Karpas-422 (cell line): Measurements from ENCODE around the gene CFAP97D1. TPM values are rescaled to one million over a fixed set of nuclear protein-coding genes. Genes with fewer than 3 reads are reported as not detected.
A peak's percentile ranks its signal among the peaks of the same experiment; 100 is the strongest.
"Not testable (repeated sequence)": the region's sequence is repeated elsewhere in the genome, so short reads cannot be mapped to it uniquely, and the experiment has no call there.

Source experiments
- DNase-seq: peaks from one replicate; pipeline ENCODE4 v3.0.0-alpha.2; 2015
- H2AFZ ChIP-seq: fragments of 200-600 bp; sonication (generic); 2 replicates; pipeline ENCODE4 v1.6.1; 2014; ENCODE audit warnings: antibody characterized with exemption, low read length, mixed read lengths
- H3K27ac ChIP-seq: fragments of 200-600 bp; sonication (generic); 2 replicates; pipeline ENCODE4 v1.5.1; 2014; ENCODE audit warnings: mild to moderate bottlenecking, low read length, moderate library complexity
- H3K27me3 ChIP-seq: fragments of 200-600 bp; sonication (generic); 2 replicates; pipeline ENCODE4 v1.6.1; 2014; ENCODE audit warnings: low read length, mixed read lengths
- H3K36me3 ChIP-seq: fragments of 200-600 bp; sonication (generic); 2 replicates; pipeline ENCODE4 v1.6.1; 2014; ENCODE audit warnings: low read length, mixed read lengths; ENCODE audit not compliant: insufficient read depth
- H3K4me1 ChIP-seq: fragments of 200-600 bp; sonication (generic); 2 replicates; pipeline ENCODE4 v1.6.1; 2014; ENCODE audit warnings: mild to moderate bottlenecking, low read length, mixed read lengths
- H3K4me2 ChIP-seq: fragments of 200-600 bp; sonication (generic); 2 replicates; pipeline ENCODE4 v1.6.1; 2014; ENCODE audit warnings: low read length, low read depth, mild to moderate bottlenecking; ENCODE audit not compliant: poor library complexity, severe bottlenecking
- H3K4me3 ChIP-seq: fragments of 200-600 bp; sonication (generic); 2 replicates; pipeline ENCODE4 v1.5.1; 2014; ENCODE audit warnings: mild to moderate bottlenecking, antibody characterized with exemption, low read length, mixed read lengths
- H3K79me2 ChIP-seq: fragments of 200-600 bp; sonication (generic); 2 replicates; pipeline ENCODE4 v1.6.1; 2014; ENCODE audit warnings: mild to moderate bottlenecking, low read length, mixed read lengths
- H3K9ac ChIP-seq: fragments of 200-600 bp; sonication (generic); 2 replicates; pipeline ENCODE4 v1.6.0; 2014; ENCODE audit warnings: low read length
- H3K9me2 ChIP-seq: fragments of 200-600 bp; sonication (generic), shearing (Covaris generic); replicated peaks from 2 replicates; pipeline ENCODE4 v1.6.0; 2014; ENCODE audit warnings: mild to moderate bottlenecking, low read length, moderate library complexity; ENCODE audit not compliant: insufficient read depth
- H3K9me3 ChIP-seq: fragments of 300-700, 200-600 bp; sonication (generic); 2 replicates; pipeline ENCODE4 v1.6.1; 2014; ENCODE audit warnings: low read length, mixed read lengths
- H4K20me1 ChIP-seq: fragments of 200-600 bp; sonication (generic); 2 replicates; pipeline ENCODE4 v1.6.1; 2014; ENCODE audit warnings: mild to moderate bottlenecking, antibody characterized with exemption, low read length, low read depth; ENCODE audit not compliant: insufficient read depth
- total RNA-seq: library from RNA; depleted of rRNA; stranded (reverse); fragments of >200 nt; shearing (Covaris generic); gene quantifications from 2 replicates; pipeline ENCODE4 v1.2.3, GENCODE V29; 2014; ENCODE audit warnings: low replicate concordance

Gene CFAP97D1
- total RNA-seq, 1 experiment from 2014 or later: 1.1 TPM

DNA sequence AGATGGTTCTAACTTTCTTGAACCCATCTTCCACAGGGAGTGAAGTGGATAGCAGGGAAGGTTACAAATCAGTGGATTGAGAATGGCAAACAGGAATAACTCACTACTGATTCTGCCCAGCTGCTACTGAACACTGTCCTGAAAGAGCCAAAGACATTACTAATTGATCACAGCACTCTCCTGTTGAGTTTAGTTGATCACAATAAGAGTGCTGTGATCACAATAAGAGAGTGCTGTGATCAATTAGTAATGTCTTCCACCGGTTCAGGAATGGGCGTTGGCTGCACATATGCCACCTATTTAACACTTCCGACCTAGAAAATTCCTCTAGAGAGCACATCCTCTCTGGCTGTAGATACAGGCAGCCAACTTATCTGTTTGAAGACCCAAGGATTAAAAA is 11.4 kb downstream of the CFAP97D1 start:
- Histone ChIP-seq H3K4me2 (no peak overlapping the region), H4K20me1 (no peaks in the 10 kb centered on the region), H3K27me3 (no peaks in the 10 kb centered on the region), H3K4me1 (peaks cover 13% of the 10 kb centered on the region), H3K79me2 (no peaks in the 10 kb centered on the region), H3K9ac (no peak overlapping the region), H3K27ac (no peak overlapping the region), H2AFZ (peak overlapping the region; percentile 21; the same call in 1 of the 2 replicates), H3K9me3 (no peaks in the 10 kb centered on the region), H3K4me3 (no peak overlapping the region), H3K36me3 (no peaks in the 10 kb centered on the region), H3K9me2 (no peaks in the 10 kb centered on the region)
- peak; percentile 66 for DNase-seq

DNA sequence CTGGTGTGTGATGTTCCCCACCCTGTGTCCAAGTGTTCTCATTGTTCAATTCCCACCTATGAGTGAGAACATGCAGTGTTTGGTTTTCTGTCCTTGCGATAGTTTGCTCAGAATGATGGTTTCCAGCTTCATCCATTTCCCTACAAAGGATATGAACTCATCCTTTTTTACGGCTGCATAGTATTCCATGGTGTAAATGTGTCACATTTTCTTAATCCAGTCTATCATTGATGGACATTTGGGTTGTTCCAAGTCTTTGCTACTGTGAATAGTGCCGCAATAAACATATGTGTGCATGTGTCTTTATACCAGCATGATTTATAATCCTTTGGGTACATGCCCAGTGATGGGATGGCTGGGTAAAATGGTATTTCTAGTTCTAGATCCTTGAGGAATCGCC is 12.4 kb downstream of the CFAP97D1 start:
- DNase-seq, H3K9ac ChIP-seq, H4K20me1 ChIP-seq, H3K27ac ChIP-seq, H3K9me2 ChIP-seq, H3K4me1 ChIP-seq, H3K4me3 ChIP-seq, H3K36me3 ChIP-seq, H3K79me2 ChIP-seq, H3K4me2 ChIP-seq, H2AFZ ChIP-seq, H3K27me3 ChIP-seq, H3K9me3 ChIP-seq: not testable (repeated sequence)

DNA sequence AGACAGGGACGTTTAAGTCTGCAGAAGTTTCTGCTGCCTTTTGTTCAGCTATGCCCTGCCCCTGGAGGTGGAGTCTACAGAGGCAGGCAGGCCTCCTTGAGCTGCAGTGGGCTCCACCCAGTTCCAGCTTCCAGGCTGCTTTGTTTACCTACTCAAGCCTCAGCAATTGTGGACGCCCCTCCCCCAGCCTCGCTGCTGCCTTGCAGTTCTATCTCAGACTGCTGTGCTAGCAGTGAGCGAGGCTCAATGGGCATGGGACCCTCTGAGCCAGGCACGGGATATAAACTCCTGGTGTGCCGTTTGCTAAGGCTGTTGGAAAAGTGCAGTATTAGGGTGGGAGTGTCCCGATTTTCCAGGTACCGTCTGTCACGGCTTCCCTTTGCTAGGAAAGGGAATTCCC is 17.8 kb downstream of the CFAP97D1 start:
- H2AFZ ChIP-seq, H3K27me3 ChIP-seq, H4K20me1 ChIP-seq, H3K79me2 ChIP-seq, H3K4me2 ChIP-seq, H3K9ac ChIP-seq, H3K9me2 ChIP-seq, H3K4me3 ChIP-seq, H3K4me1 ChIP-seq, H3K36me3 ChIP-seq, DNase-seq, H3K9me3 ChIP-seq, H3K27ac ChIP-seq: not testable (repeated sequence)

DNA sequence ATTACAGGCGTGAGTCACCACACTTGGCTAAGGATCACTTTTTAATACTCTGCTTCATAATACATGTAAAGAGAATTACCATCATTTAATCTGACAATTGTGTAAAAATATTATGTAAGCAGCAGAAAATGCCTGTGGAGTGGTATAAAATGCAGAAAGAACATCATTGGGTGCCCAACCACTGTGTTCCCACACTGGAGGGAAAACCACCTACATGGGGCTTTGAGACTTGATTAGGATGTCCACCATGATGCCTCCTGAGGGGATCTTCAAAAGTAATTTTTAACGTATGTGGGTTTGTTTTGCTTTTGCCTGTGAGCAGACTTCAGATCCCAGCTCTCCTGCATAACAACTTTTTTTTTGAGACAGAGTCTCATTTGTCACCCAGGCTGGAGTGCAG is 18.8 kb downstream of the CFAP97D1 start:
- Histone ChIP-seq H3K4me1 (no peaks in the 10 kb centered on the region), H3K9ac (no peak overlapping the region), H3K9me3 (no peaks in the 10 kb centered on the region), H3K4me3 (no peak overlapping the region), H2AFZ (no peak overlapping the region), H3K79me2 (no peaks in the 10 kb centered on the region), H3K27me3 (no peaks in the 10 kb centered on the region), H4K20me1 (no peaks in the 10 kb centered on the region), H3K27ac (no peak overlapping the region), H3K9me2 (no peaks in the 10 kb centered on the region), H3K36me3 (no peaks in the 10 kb centered on the region), H3K4me2 (no peak overlapping the region)
- DNase-seq: no peak

DNA sequence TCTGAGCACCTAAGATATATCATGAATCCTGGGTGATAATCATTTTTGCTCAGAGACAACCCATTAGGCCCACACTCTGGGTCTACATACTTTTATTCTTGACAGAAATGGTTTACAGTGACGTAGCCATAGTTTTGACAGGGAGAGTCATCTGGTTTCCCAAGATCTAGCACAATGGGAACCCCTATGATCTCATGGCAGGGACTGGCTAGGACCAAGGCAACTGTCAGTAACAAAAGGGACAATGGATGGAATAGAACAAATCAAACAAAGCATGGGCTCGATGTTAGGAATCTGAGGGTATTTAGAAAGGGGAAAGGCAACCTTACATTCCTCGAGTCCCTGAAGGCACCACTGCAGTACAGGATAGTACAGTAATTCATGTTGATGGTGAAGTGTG is 20.5 kb downstream of the CFAP97D1 start:
- DNase-seq: no peak

DNA sequence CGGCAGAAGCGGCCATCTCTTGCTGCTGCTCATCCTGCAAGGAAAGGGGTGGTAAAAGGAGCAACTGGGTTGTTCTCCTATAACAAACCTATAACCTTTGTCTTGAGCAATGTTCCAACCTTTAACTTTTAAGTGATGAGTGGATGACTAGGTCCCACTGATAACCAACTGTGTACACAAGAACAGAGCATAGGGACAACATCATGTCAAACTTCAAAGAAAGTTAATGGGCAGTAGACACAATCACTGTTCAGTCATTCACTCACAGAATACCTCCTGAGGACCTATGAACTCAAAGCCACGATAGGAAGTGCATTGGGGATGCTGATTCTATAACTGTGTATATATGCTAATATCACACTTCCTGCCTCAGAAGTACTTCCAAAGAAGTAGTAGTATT is 21.6 kb downstream of the CFAP97D1 start:
- Histone ChIP-seq H3K4me3 (no peak overlapping the region), H3K36me3 (no peaks in the 10 kb centered on the region), H3K79me2 (no peaks in the 10 kb centered on the region), H3K27me3 (no peaks in the 10 kb centered on the region), H3K4me2 (no peak overlapping the region), H3K4me1 (no peaks in the 10 kb centered on the region), H4K20me1 (no peaks in the 10 kb centered on the region), H3K27ac (no peak overlapping the region), H3K9me2 (no peaks in the 10 kb centered on the region), H3K9me3 (no peaks in the 10 kb centered on the region), H2AFZ (no peak overlapping the region), H3K9ac (no peak overlapping the region)
- DNase-seq: no peak

More for the DNA sequence above, 20.5 kb downstream of the CFAP97D1 start:
- no peak overlapping the region for H3K27ac ChIP-seq
- H3K9ac ChIP-seq: no peak overlapping the region
- H3K4me1 ChIP-seq: no peaks in the 10 kb centered on the region
- no peaks in the 10 kb centered on the region for H3K9me2 ChIP-seq
- H3K9me3 ChIP-seq: no peaks in the 10 kb centered on the region
- H4K20me1 ChIP-seq: no peaks in the 10 kb centered on the region
- no peaks in the 10 kb centered on the region for H3K79me2 ChIP-seq
- H3K4me2 ChIP-seq: no peak overlapping the region
- no peak overlapping the region for H2AFZ ChIP-seq
- H3K27me3 ChIP-seq: no peaks in the 10 kb centered on the region
- no peaks in the 10 kb centered on the region for H3K36me3 ChIP-seq
- no peak overlapping the region for H3K4me3 ChIP-seq

DNA sequence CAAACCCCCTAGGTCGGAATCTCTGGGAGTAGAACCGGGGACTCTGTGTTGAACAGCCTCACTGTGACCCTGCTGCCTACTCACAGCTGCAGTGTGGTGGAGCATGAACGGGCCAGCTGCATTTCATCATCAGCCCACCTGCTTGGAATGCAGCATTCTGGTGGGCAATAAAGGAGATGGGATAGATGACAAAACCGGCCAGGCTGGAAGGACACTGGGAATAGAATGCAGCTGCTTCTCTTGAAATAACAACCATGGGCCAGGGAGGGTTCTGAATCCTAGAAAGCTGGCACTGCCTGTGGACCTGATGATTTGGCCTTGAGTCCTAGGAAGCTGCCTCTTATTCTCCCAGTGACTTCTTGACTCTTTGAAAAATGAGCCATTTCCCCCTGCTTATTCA is 23.5 kb downstream of the CFAP97D1 start:
- no peak overlapping the region for H3K9ac ChIP-seq
- no peaks in the 10 kb centered on the region for H3K9me2 ChIP-seq
- no peak overlapping the region for H3K4me2 ChIP-seq
- no peak overlapping the region for H3K4me3 ChIP-seq
- H3K27me3 ChIP-seq: no peaks in the 10 kb centered on the region
- no peaks in the 10 kb centered on the region for H3K79me2 ChIP-seq
- no peak for DNase-seq
- H3K36me3 ChIP-seq: no peaks in the 10 kb centered on the region
- H3K27ac ChIP-seq: no peak overlapping the region
- no peak overlapping the region for H2AFZ ChIP-seq
- no peaks in the 10 kb centered on the region for H3K9me3 ChIP-seq
- no peaks in the 10 kb centered on the region for H4K20me1 ChIP-seq
- no peaks in the 10 kb centered on the region for H3K4me1 ChIP-seq

DNA sequence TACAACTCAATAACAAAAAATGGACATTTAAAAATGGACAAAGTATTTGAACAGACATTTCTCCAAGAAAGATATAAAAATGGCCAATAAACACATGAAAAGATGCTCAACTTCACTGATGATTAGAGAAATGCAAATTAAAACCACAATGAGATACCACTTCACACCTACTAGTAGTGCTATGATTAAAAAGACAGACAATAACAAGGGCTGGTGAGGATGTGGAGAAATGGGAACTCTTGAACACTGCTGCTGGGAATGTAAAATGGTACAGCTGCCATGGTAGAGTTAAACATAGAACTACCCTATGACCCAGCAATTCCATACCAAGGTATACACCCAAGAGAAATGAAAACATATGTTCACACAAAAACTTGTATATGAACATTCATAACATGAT is 24.9 kb downstream of the CFAP97D1 start:
- no peaks in the 10 kb centered on the region for H3K9me3 ChIP-seq
- no peak overlapping the region for H3K27ac ChIP-seq
- H3K79me2 ChIP-seq: no peaks in the 10 kb centered on the region
- no peak overlapping the region for H3K4me2 ChIP-seq
- H3K27me3 ChIP-seq: no peaks in the 10 kb centered on the region
- no peaks in the 10 kb centered on the region for H4K20me1 ChIP-seq
- no peaks in the 10 kb centered on the region for H3K4me1 ChIP-seq
- no peak overlapping the region for H3K9ac ChIP-seq
- no peak overlapping the region for H3K4me3 ChIP-seq
- H3K36me3 ChIP-seq: no peaks in the 10 kb centered on the region
- no peak for DNase-seq
- no peak overlapping the region for H2AFZ ChIP-seq
- H3K9me2 ChIP-seq: no peaks in the 10 kb centered on the region

DNA sequence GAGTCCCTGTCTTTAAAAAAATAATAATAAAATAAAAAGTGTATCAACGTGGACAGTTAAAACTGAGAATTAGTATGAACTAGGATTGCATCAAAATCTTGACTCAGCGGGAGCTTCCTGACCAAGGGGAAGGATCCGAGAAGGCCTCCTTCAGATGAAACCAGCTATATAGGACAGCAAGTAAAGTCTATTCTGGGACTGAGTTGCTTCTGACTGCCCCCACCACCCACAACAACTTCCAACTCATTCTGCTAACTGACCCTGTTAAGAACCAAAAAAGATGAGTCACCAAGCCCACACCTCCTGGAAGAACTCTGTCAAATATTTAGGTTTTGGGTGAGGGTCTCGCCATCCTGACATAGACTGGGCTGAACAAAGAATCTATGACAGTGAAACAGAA is 27.8 kb downstream of the CFAP97D1 start:
- Histone ChIP-seq H3K27ac (no peak overlapping the region), H3K4me3 (no peak overlapping the region)
- DNase-seq: no peak

More for the DNA sequence above, 27.8 kb downstream of the CFAP97D1 start:
- Histone ChIP-seq H3K4me2 (no peak overlapping the region), H3K27me3 (no peaks in the 10 kb centered on the region), H3K36me3 (no peaks in the 10 kb centered on the region), H2AFZ (no peak overlapping the region), H3K9me3 (no peaks in the 10 kb centered on the region), H3K9ac (no peak overlapping the region), H3K9me2 (no peaks in the 10 kb centered on the region), H3K4me1 (no peaks in the 10 kb centered on the region), H3K79me2 (no peaks in the 10 kb centered on the region), H4K20me1 (no peaks in the 10 kb centered on the region)
